SK-N-SH (cell line): Measurements from ENCODE around the gene MMD. TPM values are rescaled to one million over a fixed set of nuclear protein-coding genes. Genes with fewer than 3 reads are reported as not detected.

Experiments used
- CTCF ChIA-PET: fragments of 300-600, 350-600 bp; formaldehyde crosslinking; extraction: SDS; loops from one replicate; lab custom pipeline; 2021; lab: Yijun Ruan, JAX
- POLR2A ChIA-PET: fragments of 350-600 bp; sonication (Branson Sonifier 250); formaldehyde crosslinking; extraction: SDS; loops from one replicate; lab custom pipeline; 2020; ENCODE audit warnings: antibody characterized with exemption, inconsistent platforms; lab: Yijun Ruan, JAX
- DNase-seq: peaks from one replicate; pipeline ENCODE4 v3.0.0; 2012
- H2AFZ ChIP-seq: fragments of 200-600 bp; sonication (generic); 2 replicates; pipeline ENCODE4 v1.8.1; 2016; ENCODE audit warnings: antibody characterized with exemption, mild to moderate bottlenecking, low read depth
- H3F3A ChIP-seq: fragments of 200-600 bp; sonication (generic); replicated peaks from 2 replicates; pipeline ENCODE3; 2016; ENCODE audit warnings: antibody characterized with exemption, mild to moderate bottlenecking; ENCODE audit not compliant: insufficient read depth
- H3K27ac ChIP-seq, 2 experiments: fragments of 200-500 bp in 1 of 2; fragments of 200-600 bp in 1 of 2; sonication (Bioruptor generic) in 1 of 2; sonication (generic), shearing (Covaris generic) in 1 of 2; 2 replicates each; pipeline versions ENCODE4 v1.5.1 to v1.6.1; 2014 to 2016; ENCODE audit warnings: low read depth in 2 of 2, inconsistent platforms in 1 of 2, low read length in 1 of 2, mild to moderate bottlenecking in 1 of 2, mixed read lengths in 1 of 2
- H3K27me3 ChIP-seq: fragments of 200-600 bp; sonication (generic), shearing (Covaris generic); 2 replicates; pipeline ENCODE4 v1.6.1; 2016; ENCODE audit warnings: mixed run types; ENCODE audit not compliant: insufficient read depth
- H3K36me3 ChIP-seq, 2 experiments: fragments of 200-500 bp in 1 of 2; fragments of 200-600 bp in 1 of 2; sonication (Bioruptor generic) in 1 of 2; sonication (generic) in 1 of 2; replicated peaks in 1 of 2; 2 replicates each; pipeline versions ENCODE3 to v1.5.1; 2014 to 2016; ENCODE audit warnings: low read length in 1 of 2, mild to moderate bottlenecking in 1 of 2; ENCODE audit not compliant: insufficient read depth in 2 of 2, control insufficient read depth in 1 of 2
- H3K4me1 ChIP-seq, 2 experiments: fragments of 200-500 bp in 1 of 2; fragments of 200-600 bp in 1 of 2; sonication (Bioruptor generic) in 1 of 2; sonication (generic), shearing (Covaris generic) in 1 of 2; 2 replicates each; pipeline versions ENCODE4 v1.5.1 to v1.6.1; 2014 to 2016; ENCODE audit warnings: low read depth in 1 of 2, low read length in 1 of 2, mixed run types in 1 of 2; ENCODE audit not compliant: insufficient read depth in 2 of 2, control insufficient read depth in 1 of 2
- H3K4me2 ChIP-seq: fragments of 200-600 bp; sonication (generic), shearing (Covaris generic); 2 replicates; pipeline ENCODE4 v1.6.1; 2017; ENCODE audit warnings: mixed run types
- H3K4me3 ChIP-seq, 2 experiments: fragments of 200-500 bp in 1 of 2; fragments of 200-600 bp in 1 of 2; sonication (Bioruptor generic) in 1 of 2; sonication (generic), shearing (Covaris generic) in 1 of 2; 2 replicates each; pipeline versions ENCODE4 v1.5.1 to v1.8.1; 2014 to 2016; ENCODE audit warnings: low read depth in 2 of 2, inconsistent platforms in 1 of 2, low read length in 1 of 2, mild to moderate bottlenecking in 1 of 2, mixed read lengths in 1 of 2, moderate library complexity in 1 of 2
- H3K79me2 ChIP-seq: fragments of 200-600 bp; sonication (generic); 2 replicates; pipeline ENCODE4 v1.8.1; 2017; ENCODE audit warnings: mild to moderate bottlenecking; ENCODE audit not compliant: insufficient read depth
- H3K9ac ChIP-seq: fragments of 200-600 bp; sonication (generic); 2 replicates; pipeline ENCODE4 v1.6.1; 2017; ENCODE audit warnings: mixed run types
- H3K9me2 ChIP-seq: fragments of 200-600 bp; sonication (generic); 2 replicates; pipeline ENCODE4 v1.6.1; 2017; ENCODE audit warnings: mixed run types
- H3K9me3 ChIP-seq: fragments of 200-600 bp; sonication (generic); 2 replicates; pipeline ENCODE4 v1.6.1; 2017; ENCODE audit warnings: mixed run types, mild to moderate bottlenecking, moderate library complexity
- H4K20me1 ChIP-seq: fragments of 200-600 bp; sonication (generic); 2 replicates; pipeline ENCODE4 v1.6.1; 2017; ENCODE audit warnings: mild to moderate bottlenecking, mixed run types; ENCODE audit not compliant: insufficient read depth
- CHD2 ChIP-seq: fragments of 150-350 bp; IDR thresholded peaks from 2 replicates; pipeline ENCODE4 v1.6.1; 2018; ENCODE audit warnings: low read length; ENCODE audit not compliant: partially characterized antibody
- CTCF ChIP-seq: fragments of 200-600 bp; sonication (generic); IDR thresholded peaks from 2 replicates; pipeline ENCODE4 v1.6.1; 2017; ENCODE audit warnings: antibody characterized with exemption, mild to moderate bottlenecking, moderate library complexity
- EP300 ChIP-seq, 2 experiments: IDR thresholded peaks; 2 replicates each; pipeline versions ENCODE4 v1.4.0 to v1.6.1; 2012; ENCODE audit warnings: borderline replicate concordance in 1 of 2, low read depth in 1 of 2, low read length in 1 of 2
- FOSL2 ChIP-seq: IDR thresholded peaks from 2 replicates; pipeline ENCODE4 v1.4.0; 2012; ENCODE audit warnings: low read depth, mild to moderate bottlenecking, moderate library complexity, borderline replicate concordance
- FOXM1 ChIP-seq: IDR thresholded peaks from 2 replicates; pipeline ENCODE4 v1.4.0; 2012; ENCODE audit warnings: low read depth, mild to moderate bottlenecking
- GABPA ChIP-seq: IDR thresholded peaks from 2 replicates; pipeline ENCODE4 v1.4.0; 2012; ENCODE audit warnings: low read depth, mild to moderate bottlenecking
- MAX ChIP-seq: IDR thresholded peaks from 2 replicates; pipeline ENCODE4 v1.4.0; 2012; ENCODE audit warnings: low read depth
- MXI1 ChIP-seq: IDR thresholded peaks from 2 replicates; pipeline ENCODE4 v1.6.1; 2012; ENCODE audit warnings: mild to moderate bottlenecking, low read depth, low read length, improper control_type of control experiment
- NRF1 ChIP-seq: IDR thresholded peaks from 2 replicates; pipeline ENCODE4 v1.6.1; 2012; ENCODE audit warnings: low read depth, mild to moderate bottlenecking, low read length
- RCOR1 ChIP-seq: fragments of 150-350 bp; IDR thresholded peaks from 2 replicates; pipeline ENCODE4 v1.6.1; 2017; ENCODE audit warnings: antibody characterized with exemption, low read length
- REST ChIP-seq: IDR thresholded peaks from 2 replicates; pipeline ENCODE4 v1.6.1; 2012; ENCODE audit warnings: mild to moderate bottlenecking, low read depth, low read length, moderate library complexity
- SMC3 ChIP-seq: IDR thresholded peaks from 2 replicates; pipeline ENCODE4 v1.6.1; 2012; ENCODE audit warnings: low read depth, low read length, improper control_type of control experiment
- TCF12 ChIP-seq: IDR thresholded peaks from 2 replicates; pipeline ENCODE4 v1.4.0; 2012
- USF1 ChIP-seq: IDR thresholded peaks from 2 replicates; pipeline ENCODE4 v1.4.0; 2012; ENCODE audit warnings: low read depth, borderline replicate concordance
- YY1 ChIP-seq: IDR thresholded peaks from 2 replicates; pipeline ENCODE4 v1.4.0; 2012; ENCODE audit warnings: low read depth, mild to moderate bottlenecking
- WGBS: methylation state at CpG from one replicate; pipeline ENCODE4 v1.1.6; 2017; ENCODE audit warnings: low lambda C conversion rate; 5-methylcytosine and 5-hydroxymethylcytosine counted together
- polyA plus RNA-seq, 3 experiments: library from polyadenylated mRNA; depleted of rRNA; stranded (reverse); fragments of >200 nt; gene quantifications; 2 replicates each; pipeline ENCODE4 v1.2.3, GENCODE V29; 2012
- TF ChIP-seq, protein P1 (sequence below): fragments of 150-350 bp; IDR thresholded peaks from 2 replicates; pipeline ENCODE4 v1.6.1; 2016; ENCODE audit warnings: mild to moderate bottlenecking, low read depth, low read length

The MMD gene
- polyA plus RNA-seq, 1 of the 3 experiments (the other 2 are of a cell fraction): 10.9 TPM

DNA sequence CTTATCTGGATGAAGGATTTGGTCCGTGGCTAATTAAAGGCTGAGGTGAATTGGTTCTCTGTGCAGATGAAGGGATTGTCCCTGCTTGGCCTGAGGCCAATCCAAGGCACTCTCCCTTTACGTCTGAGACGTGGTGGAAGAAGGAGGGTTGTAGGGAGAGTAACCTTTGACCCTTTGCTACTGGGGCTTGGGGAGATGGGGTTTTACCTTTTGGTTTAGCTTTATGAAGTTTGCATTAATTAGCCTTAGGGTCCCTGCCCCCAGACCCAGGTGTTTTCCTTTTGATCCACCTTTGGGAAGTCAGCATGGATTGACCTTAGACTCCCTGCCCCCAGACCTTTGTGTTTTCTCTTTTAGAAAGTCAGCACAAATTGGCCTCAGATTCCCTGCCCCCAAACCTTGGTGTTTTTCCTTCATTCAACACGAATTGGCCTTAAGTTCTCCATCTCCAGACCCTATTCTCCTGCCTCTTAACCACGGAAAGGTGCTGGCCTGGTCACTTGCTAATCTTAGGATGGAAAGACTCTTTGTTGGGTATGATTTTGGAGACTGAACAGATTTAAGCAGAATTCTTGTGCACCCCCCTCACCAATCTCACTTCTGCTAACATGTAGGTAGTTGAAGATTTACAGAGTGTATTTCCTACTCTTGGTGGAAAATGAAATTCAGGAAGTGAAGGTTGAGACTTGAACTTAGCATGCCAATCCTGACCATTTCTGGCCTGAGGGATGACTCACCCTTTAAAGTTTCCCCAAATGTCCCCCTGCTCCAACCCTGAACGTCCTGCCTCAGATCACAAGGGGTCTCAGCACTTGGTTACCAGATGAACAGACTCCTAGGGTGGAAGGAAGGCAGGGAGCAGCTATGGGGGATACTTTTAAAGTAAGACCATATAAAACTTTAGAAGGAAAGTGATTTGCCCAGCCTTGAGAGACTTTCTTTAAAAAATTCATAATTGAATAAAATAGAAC is 23.1 kb upstream of the MMD start:
- POLR2A ChIA-PET: no interaction called here
- TF ChIP-seq, protein P1, sequence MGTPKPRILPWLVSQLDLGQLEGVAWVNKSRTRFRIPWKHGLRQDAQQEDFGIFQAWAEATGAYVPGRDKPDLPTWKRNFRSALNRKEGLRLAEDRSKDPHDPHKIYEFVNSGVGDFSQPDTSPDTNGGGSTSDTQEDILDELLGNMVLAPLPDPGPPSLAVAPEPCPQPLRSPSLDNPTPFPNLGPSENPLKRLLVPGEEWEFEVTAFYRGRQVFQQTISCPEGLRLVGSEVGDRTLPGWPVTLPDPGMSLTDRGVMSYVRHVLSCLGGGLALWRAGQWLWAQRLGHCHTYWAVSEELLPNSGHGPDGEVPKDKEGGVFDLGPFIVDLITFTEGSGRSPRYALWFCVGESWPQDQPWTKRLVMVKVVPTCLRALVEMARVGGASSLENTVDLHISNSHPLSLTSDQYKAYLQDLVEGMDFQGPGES: no peak
- TF ChIP-seq FOSL2 (no peak), USF1 (no peak), FOXM1 (no peak), TCF12 (no peak)
- no peak overlapping the region; a peak in 1 of 4 replicates for H3K27ac ChIP-seq
- H3K36me3 ChIP-seq: no peaks in the 10 kb centered on the region
- no peak overlapping the region for H3K4me2 ChIP-seq
- H3K27me3 ChIP-seq: no peaks in the 10 kb centered on the region
- no peak overlapping the region for H3K4me3 ChIP-seq
- peaks cover 3% of the 10 kb centered on the region for H3F3A ChIP-seq
- WGBS: 67% methylated on average over 6 of the region's 6 CpGs
- H4K20me1 ChIP-seq: no peaks in the 10 kb centered on the region
- no peaks in the 10 kb centered on the region for H3K9me2 ChIP-seq
- CTCF ChIA-PET: no interaction called here
- no peaks in the 10 kb centered on the region for H3K9me3 ChIP-seq
- H3K4me1 ChIP-seq: peaks cover 12 to 39% of the 10 kb centered on the region in 2 experiments; a peak in 2 of 4 replicates
- no peak for DNase-seq
- H2AFZ ChIP-seq: no peak overlapping the region
- H3K9ac ChIP-seq: no peak overlapping the region
- H3K79me2 ChIP-seq: no peaks in the 10 kb centered on the region

DNA sequence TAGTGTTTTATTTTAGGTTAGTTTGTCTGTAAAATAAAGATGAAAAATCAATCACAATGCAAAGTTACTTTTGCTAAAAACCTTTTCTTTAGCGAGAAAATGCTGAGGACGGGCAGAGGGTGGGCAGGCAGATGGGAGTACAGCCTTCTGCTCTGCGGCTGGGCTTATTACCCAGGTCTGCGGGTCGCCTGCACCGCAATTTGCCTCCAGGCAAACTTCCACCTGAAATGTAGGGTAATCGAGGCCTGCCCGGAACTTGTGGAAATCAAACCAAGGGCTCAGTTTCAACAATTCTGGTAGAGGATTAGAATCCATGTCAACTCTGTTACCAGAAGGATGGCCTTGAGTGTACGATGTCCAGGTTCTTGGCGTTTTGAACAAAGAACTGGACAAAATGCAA is 22.3 kb upstream of the MMD start:
- no peak overlapping the region for H3K4me3 ChIP-seq
- no peak overlapping the region for H2AFZ ChIP-seq
- peaks cover 9 to 39% of the 10 kb centered on the region in 2 experiments; a peak in 2 of 4 replicates for H3K4me1 ChIP-seq
- peaks cover 2% of the 10 kb centered on the region for H3F3A ChIP-seq
- H3K79me2 ChIP-seq: no peaks in the 10 kb centered on the region
- no peaks in the 10 kb centered on the region for H3K9me2 ChIP-seq
- POLR2A ChIA-PET: no interaction called here
- H3K27me3 ChIP-seq: no peaks in the 10 kb centered on the region
- H3K9ac ChIP-seq: no peak overlapping the region
- DNase-seq: no peak
- 97% methylated on average over 10 of the region's 10 CpGs for WGBS
- H3K4me2 ChIP-seq: no peak overlapping the region
- H3K27ac ChIP-seq: no peak overlapping the region
- no peaks in the 10 kb centered on the region for H3K9me3 ChIP-seq
- H3K36me3 ChIP-seq: no peaks in the 10 kb centered on the region
- H4K20me1 ChIP-seq: no peaks in the 10 kb centered on the region
- CTCF ChIA-PET: interaction anchor here (1.5 kb wide), 1 partner anchor 83 kb away, joined by 6 read pairs; no protein-coding TSS in a partner anchor
- no peak for TF ChIP-seq SMC3
- no peak for TF ChIP-seq YY1
- no peak for TF ChIP-seq NRF1
- no peak for TF ChIP-seq FOXM1
- no peak for TF ChIP-seq EP300 (IDR thresholded peaks at IDR 0.05; ENCODE audit: borderline replicate concordance in 1 of 2, low read depth in 1 of 2, low read length in 1 of 2)
- no peak for TF ChIP-seq CTCF
- no peak for TF ChIP-seq GABPA
- TF ChIP-seq MXI1: no peak
- no peak for TF ChIP-seq MAX
- no peak for TF ChIP-seq RCOR1
- TF ChIP-seq USF1: no peak
- TF ChIP-seq REST: no peak
- TF ChIP-seq CHD2: no peak
